Body of pancreas (tissue), 4 donors: ENCODE results near the gene ADCY3. TPM values are rescaled to one million over a fixed set of nuclear protein-coding genes. Genes with fewer than 3 reads are reported as not detected.

Experiments used
- ATAC-seq: fragments of 150-250 bp; one replicate; pipeline ENCODE4 v1.9.1; 2016
- DNase-seq, 4 donors: peaks; one replicate each; pipeline ENCODE4 v3.0.0-alpha.2; 2019
- H3K27ac ChIP-seq, 4 donors: fragments of 200-600 bp; sonication (generic); 1 replicate in 3 of 4; 2 replicates in 1 of 4; pipeline versions ENCODE4 v1.5.1 to v1.6.1; 2016 to 2019; ENCODE audit warnings: mild to moderate bottlenecking in 1 of 4, mixed read lengths in 1 of 4, moderate library complexity in 1 of 4
- H3K27me3 ChIP-seq, 2 donors: fragments of 200-600 bp; sonication (generic); one replicate each; pipeline ENCODE4 v1.6.0; 2016; ENCODE audit warnings: mild to moderate bottlenecking in 1 of 2
- H3K36me3 ChIP-seq, 2 donors: fragments of 200-600 bp; sonication (generic); replicated peaks in 1 of 2; 2 replicates each; pipeline ENCODE4 v1.5.1; 2016; ENCODE audit warnings: low read depth in 2 of 2; ENCODE audit not compliant: insufficient read depth in 1 of 2
- H3K4me1 ChIP-seq: fragments of 200-600 bp; sonication (generic); one replicate; pipeline ENCODE4 v1.6.0; 2016
- H3K4me3 ChIP-seq, 2 donors: fragments of 200-600 bp; sonication (generic); 1 replicate in 1 of 2; 2 replicates in 1 of 2; pipeline ENCODE4 v1.5.1; 2016 to 2019
- H3K9me3 ChIP-seq, 3 donors: fragments of 200-600 bp; sonication (generic); 1 replicate in 2 of 3; 2 replicates in 1 of 3; pipeline ENCODE4 v1.5.1; 2016
- CTCF ChIP-seq, 7 experiments: fragments of 450-650 bp in 4 of 7; fragments of 200-600 bp in 3 of 7; sonication (generic) in 3 of 7; IDR thresholded peaks; one replicate each; pipeline ENCODE4 v1.5.1; 2016 to 2019; ENCODE audit warnings: antibody characterized with exemption in 7 of 7
- POLR2A ChIP-seq, 3 donors: fragments of 450-650 bp; IDR thresholded peaks; one replicate each; pipeline ENCODE4 v1.6.1; 2016; ENCODE audit warnings: antibody characterized with exemption in 3 of 3, mild to moderate bottlenecking in 2 of 3
- WGBS, 2 donors: methylation state at CpG; one replicate each; pipeline ENCODE4 v1.1.5; 2017; 5-methylcytosine and 5-hydroxymethylcytosine counted together
- intact Hi-C: fragments of 100-400 bp; cut with DNase I; formaldehyde crosslinking; loops from one replicate; pipeline ENCODE4 v1.15.1; 2023
- total RNA-seq, 2 donors: library from RNA; depleted of rRNA; stranded (reverse); fragments of >200 nt; gene quantifications; one replicate each; pipeline ENCODE4 v1.1.0, GENCODE V29; 2016

Gene ADCY3
- total RNA-seq, 2 donors from 2014 or later, result 17.1 to 63.9 TPM

- H3K4me3 ChIP-seq, result no peak overlapping the region
- H3K27ac ChIP-seq, result peak overlapping the region in 1 of 4 donors; percentile 7
- no peaks in the 10 kb centered on the region for H3K27me3 ChIP-seq
- DNase-seq, result no peak
- no peak for TF ChIP-seq POLR2A (IDR thresholded peaks at IDR 0.05)
- no peak for TF ChIP-seq CTCF (IDR thresholded peaks at IDR 0.05)
- H3K36me3 ChIP-seq, result no peaks in the 10 kb centered on the region
- ATAC-seq, result no peak
- WGBS, 2 donors, result 90% methylated on average over 5 to 7 of the region's 7 CpGs
- intact Hi-C loops, result no loop called here
- no peaks in the 10 kb centered on the region for H3K9me3 ChIP-seq
- H3K4me1 ChIP-seq, result no peaks in the 10 kb centered on the region
Measured at GRCh38 chr2:24860631-24861030, 59.4 kb downstream of the ADCY3 start.

GRCh38 chr2:24859968-24860600 is 60.0 kb downstream of the ADCY3 start:
- no peak overlapping the region for H3K4me3 ChIP-seq
- no peaks in the 10 kb centered on the region for H3K4me1 ChIP-seq
- intact Hi-C loops, result no loop called here
- peak overlapping the region in 1 of 4 donors; percentile 7 for H3K27ac ChIP-seq
- H3K27me3 ChIP-seq, result no peaks in the 10 kb centered on the region
- TF ChIP-seq CTCF (IDR thresholded peaks at IDR 0.05) (no peak), POLR2A (IDR thresholded peaks at IDR 0.05) (no peak)
- H3K9me3 ChIP-seq, result no peaks in the 10 kb centered on the region
- no peak for ATAC-seq
- H3K36me3 ChIP-seq, result no peaks in the 10 kb centered on the region
- peak in 1 of 4 donors; percentile 13 for DNase-seq
- 91 to 93% methylated on average over 12 to 15 of the region's 15 CpGs for WGBS, 2 donors

- WGBS, 2 donors, result 86% methylated on average over 13 of the region's 13 CpGs
- ATAC-seq, result no peak
Measured at GRCh38 chr2:24858996-24859395, 61.0 kb downstream of the ADCY3 start.

GRCh38 chr2:24857746-24858145 is 62.3 kb downstream of the ADCY3 start:
- intact Hi-C loops, result no loop called here
- no peak overlapping the region for H3K27ac ChIP-seq
- no peaks in the 10 kb centered on the region for H3K27me3 ChIP-seq
- H3K36me3 ChIP-seq, result no peaks in the 10 kb centered on the region
- TF ChIP-seq POLR2A (IDR thresholded peaks at IDR 0.05) (no peak), CTCF (IDR thresholded peaks at IDR 0.05) (no peak)
- WGBS, 2 donors, result 85 to 86% methylated on average over 6 of the region's 6 CpGs
- H3K9me3 ChIP-seq, result no peaks in the 10 kb centered on the region
- no peak overlapping the region for H3K4me3 ChIP-seq
- H3K4me1 ChIP-seq, result no peaks in the 10 kb centered on the region
- DNase-seq, result no peak
- ATAC-seq, result no peak

More at GRCh38 chr2:24858996-24859395, 61.0 kb downstream of the ADCY3 start:
- no peak for DNase-seq
- Histone ChIP-seq H3K27me3 (no peaks in the 10 kb centered on the region), H3K36me3 (no peaks in the 10 kb centered on the region), H3K4me1 (no peaks in the 10 kb centered on the region), H3K27ac (no peak overlapping the region), H3K4me3 (no peak overlapping the region), H3K9me3 (no peaks in the 10 kb centered on the region)
- no peak for TF ChIP-seq POLR2A (IDR thresholded peaks at IDR 0.05)
- TF ChIP-seq CTCF (IDR thresholded peaks at IDR 0.05), result no peak
- intact Hi-C loops, result no loop called here

GRCh38 chr2:24856791-24857211 is 63.2 kb downstream of the ADCY3 start:
- ATAC-seq, result no peak
- no peak for DNase-seq
- no peak for TF ChIP-seq CTCF (IDR thresholded peaks at IDR 0.05)
- no peak for TF ChIP-seq POLR2A (IDR thresholded peaks at IDR 0.05)
- intact Hi-C loops, result no loop called here
- WGBS, 2 donors, result 68 to 77% methylated on average over 2 to 5 of the region's 5 CpGs
- Histone ChIP-seq H3K9me3 (no peaks in the 10 kb centered on the region), H3K4me3 (no peak overlapping the region), H3K27me3 (no peaks in the 10 kb centered on the region), H3K27ac (peak overlapping the region in 1 of 4 donors; percentile 51), H3K36me3 (no peaks in the 10 kb centered on the region), H3K4me1 (no peaks in the 10 kb centered on the region)
